H9 (cell line): ENCODE data around the gene APP. TPM values are rescaled to one million over a fixed set of nuclear protein-coding genes. Genes with fewer than 3 reads are reported as not detected.

Experiments used
- DNase-seq: peaks from one replicate; pipeline ENCODE4 v3.0.0-alpha.2; 2017
- H2AFZ ChIP-seq: one replicate; pipeline ENCODE4 v1.6.1; 2013; ENCODE audit warnings: mild to moderate bottlenecking, low read length, control low read depth, moderate library complexity
- H2AK5ac ChIP-seq: 2 replicates; pipeline ENCODE4 v1.6.1; 2013; ENCODE audit warnings: low read length, control low read depth, mixed read lengths; ENCODE audit not compliant: insufficient read length
- H2BK120ac ChIP-seq: one replicate; pipeline ENCODE4 v1.6.1; 2013; ENCODE audit warnings: low read depth, mild to moderate bottlenecking, low read length, control low read depth, inconsistent platforms; ENCODE audit not compliant: poor library complexity, severe bottlenecking
- H2BK12ac ChIP-seq: 2 replicates; pipeline ENCODE4 v1.6.1; 2013; ENCODE audit warnings: low read length, control low read depth, mixed read lengths, low read depth; ENCODE audit not compliant: insufficient read length
- H2BK15ac ChIP-seq: 2 replicates; pipeline ENCODE4 v1.6.1; 2013; ENCODE audit warnings: low read depth, low read length, control low read depth
- H2BK20ac ChIP-seq: one replicate; pipeline ENCODE4 v1.6.1; 2013; ENCODE audit warnings: low read depth, mild to moderate bottlenecking, low read length, control low read depth, inconsistent platforms; ENCODE audit not compliant: poor library complexity, severe bottlenecking
- H2BK5ac ChIP-seq: 2 replicates; pipeline ENCODE4 v1.6.1; 2013; ENCODE audit warnings: low read length, control low read depth, mixed read lengths; ENCODE audit not compliant: insufficient read length
- H3K14ac ChIP-seq: 2 replicates; pipeline ENCODE4 v1.6.1; 2013; ENCODE audit warnings: low read length, control low read depth; ENCODE audit not compliant: insufficient read depth
- H3K18ac ChIP-seq: 2 replicates; pipeline ENCODE4 v1.6.1; 2013; ENCODE audit warnings: low read depth, mild to moderate bottlenecking, mixed read lengths, low read length, control low read depth; ENCODE audit not compliant: insufficient read length
- H3K23ac ChIP-seq: 2 replicates; pipeline ENCODE4 v1.6.1; 2013; ENCODE audit warnings: low read length, control low read depth, mixed read lengths, low read depth; ENCODE audit not compliant: insufficient read length
- H3K23me2 ChIP-seq: 2 replicates; pipeline ENCODE4 v1.6.1; 2013; ENCODE audit warnings: low read depth, mild to moderate bottlenecking, mixed read lengths, low read length, control low read depth; ENCODE audit not compliant: insufficient read length, poor library complexity, severe bottlenecking
- H3K27ac ChIP-seq: 2 replicates; pipeline ENCODE4 v1.5.1; 2013; ENCODE audit warnings: low read length, control low read depth, mixed read lengths, low read depth; ENCODE audit not compliant: insufficient read length
- H3K27me3 ChIP-seq: 2 replicates; pipeline ENCODE4 v1.6.1; 2013; ENCODE audit warnings: low read length, control low read depth, inconsistent platforms; ENCODE audit not compliant: insufficient read depth
- H3K4ac ChIP-seq: 2 replicates; pipeline ENCODE4 v1.6.1; 2013; ENCODE audit warnings: low read depth, mild to moderate bottlenecking, control low read depth, inconsistent platforms, low read length, moderate library complexity
- H3K4me1 ChIP-seq: 2 replicates; pipeline ENCODE4 v1.6.1; 2013; ENCODE audit warnings: low read length, control low read depth, inconsistent platforms; ENCODE audit not compliant: insufficient read depth
- H3K4me2 ChIP-seq: 2 replicates; pipeline ENCODE4 v1.6.1; 2013; ENCODE audit warnings: low read length, control low read depth, mixed read lengths; ENCODE audit not compliant: insufficient read length, insufficient read depth
- H3K56ac ChIP-seq: 2 replicates; pipeline ENCODE4 v1.6.1; 2013; ENCODE audit warnings: low read depth, mild to moderate bottlenecking, mixed read lengths, low read length, control low read depth; ENCODE audit not compliant: insufficient read length
- H3K79me1 ChIP-seq: 2 replicates; pipeline ENCODE4 v1.6.1; 2013; ENCODE audit warnings: low read depth, mild to moderate bottlenecking, moderate library complexity, low read length, control low read depth, inconsistent platforms; ENCODE audit not compliant: insufficient read depth, poor library complexity, severe bottlenecking
- H3K79me2 ChIP-seq: 2 replicates; pipeline ENCODE4 v1.6.1; 2013; ENCODE audit warnings: low read length, control low read depth, inconsistent platforms; ENCODE audit not compliant: insufficient read depth
- H3K9ac ChIP-seq: 2 replicates; pipeline ENCODE4 v1.6.1; 2013; ENCODE audit warnings: low read length, control low read depth, mixed read lengths; ENCODE audit not compliant: insufficient read length; ENCODE audit errors: extremely low read depth
- H3K9me3 ChIP-seq: one replicate; pipeline ENCODE4 v1.6.1; 2013; ENCODE audit warnings: low read depth, low read length, inconsistent platforms; ENCODE audit not compliant: control insufficient read depth
- H3T11ph ChIP-seq: one replicate; pipeline ENCODE4 v1.6.1; 2013; ENCODE audit warnings: mild to moderate bottlenecking, low read length, control low read depth, inconsistent platforms
- H4K20me1 ChIP-seq: one replicate; pipeline ENCODE4 v1.6.1; 2013; ENCODE audit not compliant: control insufficient read depth, insufficient read length, insufficient read depth
- H4K5ac ChIP-seq: 2 replicates; pipeline ENCODE4 v1.6.1; 2013; ENCODE audit warnings: low read depth, mild to moderate bottlenecking, mixed read lengths, low read length, control low read depth; ENCODE audit not compliant: insufficient read length
- H4K8ac ChIP-seq: replicated peaks from 2 replicates; pipeline ENCODE4 v1.6.1; 2013; ENCODE audit warnings: low read length, control low read depth, mixed read lengths, low read depth; ENCODE audit not compliant: insufficient read length
- H4K91ac ChIP-seq: 2 replicates; pipeline ENCODE4 v1.6.1; 2013; ENCODE audit warnings: low read depth, mild to moderate bottlenecking, moderate library complexity, mixed read lengths, low read length, control low read depth; ENCODE audit not compliant: insufficient read length
- H3K27ac Mint-ChIP-seq, 3 experiments: 2 replicates in 2 of 3; 3 replicates in 1 of 3; pipeline ENCODE4 v1.8.0; 2020 to 2021; ENCODE audit warnings: mixed read lengths in 3 of 3, mild to moderate bottlenecking in 1 of 3, moderate library complexity in 1 of 3
- H3K27me3 Mint-ChIP-seq: 2 replicates; pipeline ENCODE4 v1.8.0; 2021; ENCODE audit warnings: low read depth, mild to moderate bottlenecking, moderate library complexity, mixed read lengths
- H3K36me3 Mint-ChIP-seq, 3 experiments: 2 replicates in 2 of 3; 3 replicates in 1 of 3; pipeline ENCODE4 v1.8.0; 2020 to 2021; ENCODE audit warnings: low read depth in 3 of 3, mixed read lengths in 3 of 3; ENCODE audit not compliant: insufficient read depth in 1 of 3
- H3K4me1 Mint-ChIP-seq, 2 experiments: 2 replicates each; pipeline ENCODE4 v1.8.0; 2020; ENCODE audit warnings: mixed read lengths in 2 of 2
- H3K4me3 Mint-ChIP-seq, 2 experiments: 2 replicates in 1 of 2; 3 replicates in 1 of 2; pipeline ENCODE4 v1.8.0; 2020 to 2021; ENCODE audit warnings: mild to moderate bottlenecking in 2 of 2, mixed read lengths in 2 of 2, moderate library complexity in 1 of 2
- H3K9me3 Mint-ChIP-seq, 2 experiments: 2 replicates in 1 of 2; 3 replicates in 1 of 2; pipeline ENCODE4 v1.8.0; 2020; ENCODE audit warnings: mild to moderate bottlenecking in 2 of 2, mixed read lengths in 2 of 2, moderate library complexity in 1 of 2
- WGBS: extraction: QIAGEN DNeasy Blood & Tissue Kit; methylation state at CpG from one replicate; pipeline ENCODE4 v1.1.7; 2013; ENCODE audit warnings: missing lambda C conversion rate, low lambda C conversion rate, mixed read lengths; ENCODE audit not compliant: insufficient read length; ENCODE audit errors: extremely low coverage; 5-methylcytosine and 5-hydroxymethylcytosine counted together
- total RNA-seq: library from RNA; stranded (reverse); gene quantifications from 2 replicates; pipeline ENCODE4 v1.2.1, GENCODE V29; 2021
- TF ChIP-seq, protein P1 (sequence below): fragments of 200-600 bp; sonication (generic); conservative IDR thresholded peaks from 3 replicates; pipeline ENCODE4 v1.8.0; 2021; ENCODE audit warnings: antibody characterized with exemption, mild to moderate bottlenecking

The APP gene
- total RNA-seq, 1 experiment from 2014 or later: 380 TPM

DNA sequence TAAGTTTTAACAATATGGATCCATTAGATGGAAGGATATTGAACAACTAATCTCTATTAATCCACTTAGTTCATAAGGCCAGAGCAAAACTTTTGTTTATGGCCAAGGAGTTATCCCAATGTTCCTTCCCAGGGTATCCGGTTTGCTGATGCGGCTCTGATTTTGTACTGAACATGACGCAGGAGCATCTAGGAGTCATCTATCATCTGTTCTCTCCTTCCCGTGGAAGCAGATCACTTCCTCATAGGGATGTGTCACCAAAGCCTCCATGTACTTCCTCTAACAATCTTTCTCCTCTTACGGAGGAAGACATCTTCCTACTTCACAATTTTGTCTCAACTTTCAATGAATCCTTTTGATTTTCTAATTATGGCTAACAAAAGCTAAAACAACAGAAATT is 206.6 kb downstream of the APP start:
- no peak overlapping the region for H3K18ac ChIP-seq
- H2BK5ac ChIP-seq: no peak overlapping the region
- Mint-ChIP-seq H3K36me3 (peaks cover 19 to 35% (median 21%) of the 10 kb centered on the region in 3 experiments; a peak in 6 of 7 replicates), H3K4me1 (peaks cover 44 to 55% of the 10 kb centered on the region in 2 experiments), H3K4me3 (no peak overlapping the region), H3K27ac (peak overlapping the region in 2 of 3 experiments; percentile 34 to 52; a peak in 4 of 7 replicates), H3K9me3 (no peaks in the 10 kb centered on the region), H3K27me3 (no peaks in the 10 kb centered on the region)
- no CpG with 5 or more reads among the region's 5 CpGs for WGBS
- no peak overlapping the region for H3K56ac ChIP-seq
- no peaks in the 10 kb centered on the region; the same call in 1 of the 2 replicates for H3K4me1 ChIP-seq
- no peaks in the 10 kb centered on the region for H3K79me2 ChIP-seq
- H3K4me2 ChIP-seq: no peak overlapping the region
- H2AK5ac ChIP-seq: no peak overlapping the region
- H2AFZ ChIP-seq: no peak overlapping the region
- H2BK15ac ChIP-seq: no peak overlapping the region
- no peak overlapping the region for H2BK20ac ChIP-seq
- no peaks in the 10 kb centered on the region for H3K79me1 ChIP-seq
- no peak overlapping the region for H3T11ph ChIP-seq
- H4K5ac ChIP-seq: no peak overlapping the region
- no peak overlapping the region for H3K23ac ChIP-seq
- no peak overlapping the region for H3K14ac ChIP-seq
- H4K20me1 ChIP-seq: no peaks in the 10 kb centered on the region
- no peak overlapping the region for H3K9ac ChIP-seq
- TF ChIP-seq, protein P1, sequence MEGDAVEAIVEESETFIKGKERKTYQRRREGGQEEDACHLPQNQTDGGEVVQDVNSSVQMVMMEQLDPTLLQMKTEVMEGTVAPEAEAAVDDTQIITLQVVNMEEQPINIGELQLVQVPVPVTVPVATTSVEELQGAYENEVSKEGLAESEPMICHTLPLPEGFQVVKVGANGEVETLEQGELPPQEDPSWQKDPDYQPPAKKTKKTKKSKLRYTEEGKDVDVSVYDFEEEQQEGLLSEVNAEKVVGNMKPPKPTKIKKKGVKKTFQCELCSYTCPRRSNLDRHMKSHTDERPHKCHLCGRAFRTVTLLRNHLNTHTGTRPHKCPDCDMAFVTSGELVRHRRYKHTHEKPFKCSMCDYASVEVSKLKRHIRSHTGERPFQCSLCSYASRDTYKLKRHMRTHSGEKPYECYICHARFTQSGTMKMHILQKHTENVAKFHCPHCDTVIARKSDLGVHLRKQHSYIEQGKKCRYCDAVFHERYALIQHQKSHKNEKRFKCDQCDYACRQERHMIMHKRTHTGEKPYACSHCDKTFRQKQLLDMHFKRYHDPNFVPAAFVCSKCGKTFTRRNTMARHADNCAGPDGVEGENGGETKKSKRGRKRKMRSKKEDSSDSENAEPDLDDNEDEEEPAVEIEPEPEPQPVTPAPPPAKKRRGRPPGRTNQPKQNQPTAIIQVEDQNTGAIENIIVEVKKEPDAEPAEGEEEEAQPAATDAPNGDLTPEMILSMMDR: no peak
- H3K27ac ChIP-seq: no peak overlapping the region
- no peaks in the 10 kb centered on the region for H3K23me2 ChIP-seq
- no peak overlapping the region for H4K8ac ChIP-seq
- H2BK120ac ChIP-seq: no peak overlapping the region
- H3K9me3 ChIP-seq: no peaks in the 10 kb centered on the region
- H3K4ac ChIP-seq: no peak overlapping the region
- no peak overlapping the region for H4K91ac ChIP-seq
- no peak overlapping the region for H2BK12ac ChIP-seq
- no peaks in the 10 kb centered on the region for H3K27me3 ChIP-seq
- DNase-seq: no peak
